HepG2 (cell line): ENCODE results near the gene FEM1C. TPM values are rescaled to one million over a fixed set of nuclear protein-coding genes. Genes with fewer than 3 reads are reported as not detected.

Source experiments
- FOXJ3 ChIP-seq: sonication (generic); formaldehyde crosslinking; IDR thresholded peaks from 2 replicates; pipeline ENCODE4 v1.4.0; 2020; ENCODE audit warnings: missing genetic modification reagents, mild to moderate bottlenecking, borderline replicate concordance
- KDM4B ChIP-seq: sonication (generic); formaldehyde crosslinking; IDR thresholded peaks from 2 replicates; pipeline ENCODE4 v1.4.0; 2020; ENCODE audit warnings: missing genetic modification reagents
- MATR3 ChIP-seq: sonication (generic); formaldehyde crosslinking; IDR thresholded peaks from 2 replicates; pipeline ENCODE4 v1.4.0; 2020; ENCODE audit warnings: missing genetic modification reagents
- NPAS2 ChIP-seq: sonication (generic); formaldehyde crosslinking; IDR thresholded peaks from 2 replicates; pipeline ENCODE4 v1.8.0; 2022; ENCODE audit warnings: mild to moderate bottlenecking, missing genetic modification reagents, borderline replicate concordance
- ZBTB33 ChIP-seq: sonication (generic); formaldehyde crosslinking; IDR thresholded peaks from 2 replicates; pipeline ENCODE4 v1.4.0; 2020; ENCODE audit warnings: missing genetic modification reagents
- ZHX2 ChIP-seq, 2 experiments: sonication (generic) in 1 of 2; formaldehyde crosslinking in 1 of 2; IDR thresholded peaks; 2 replicates each; pipeline versions ENCODE4 v1.6.1 to v1.9.0; 2014 to 2022; ENCODE audit warnings: antibody characterized with exemption in 1 of 2, borderline replicate concordance in 1 of 2, inconsistent platforms in 1 of 2, low read depth in 1 of 2, missing genetic modification reagents in 1 of 2
- ZKSCAN8 ChIP-seq: IDR thresholded peaks from 2 replicates; pipeline ENCODE4 v1.6.1; 2016; ENCODE audit warnings: borderline replicate concordance, missing genetic modification reagents, missing compliant biosample characterization
- ZNF367 ChIP-seq: sonication (generic); formaldehyde crosslinking; IDR thresholded peaks from 2 replicates; pipeline ENCODE4 v1.4.0; 2020; ENCODE audit warnings: missing genetic modification reagents, borderline replicate concordance
- ZNF761 ChIP-seq: sonication (generic); formaldehyde crosslinking; conservative IDR thresholded peaks from 2 replicates; pipeline ENCODE4 v1.4.0; 2020; ENCODE audit warnings: mild to moderate bottlenecking, missing genetic modification reagents
- ZUFSP ChIP-seq: sonication (generic); formaldehyde crosslinking; IDR thresholded peaks from 2 replicates; pipeline ENCODE4 v1.9.0; 2021; ENCODE audit warnings: missing genetic modification reagents, mild to moderate bottlenecking, borderline replicate concordance
- polyA plus RNA-seq, 8 experiments: library from polyadenylated mRNA; depleted of rRNA in 3 of 8; stranded (reverse) in 7 of 8; unstranded in 1 of 8; fragments of >200 nt; fragmentation: Illumina TruSeq in 4 of 8; extraction: Trizol in 4 of 8; gene quantifications; 2 replicates each; pipeline versions ENCODE4 v1.2.1 to v1.2.3, GENCODE V29; 2011 to 2016; ENCODE audit warnings: low read depth in 4 of 8, missing spikeins in 1 of 8, mixed read lengths in 1 of 8; ENCODE audit not compliant: insufficient read depth in 1 of 8
- total RNA-seq, 5 experiments: library from RNA; depleted of rRNA; stranded (reverse); fragments of >200 nt; fragmentation: Illumina TruSeq; extraction: Trizol; gene quantifications; 2 replicates each; pipeline ENCODE4 v1.2.3, GENCODE V29; 2016; ENCODE audit warnings: low read depth in 1 of 5

The FEM1C gene
- total and polyA plus RNA-seq, 2 of the 13 experiments (the other 11 are each of a cell fraction or from before 2014, with no cell fraction given), result 5.5 to 8.3 TPM

- peak; percentile 35; the same call in 1 of the 2 replicates for TF ChIP-seq ZHX2 (IDR thresholded peaks at IDR 0.05; ENCODE audit: low read depth)
- no peak for TF ChIP-seq ZHX2 (CRISPR knock-in tag; IDR thresholded peaks at IDR 0.05; ENCODE audit: borderline replicate concordance)
- no peak for TF ChIP-seq NPAS2 (CRISPR knock-in tag)
- TF ChIP-seq ZNF761 (CRISPR knock-in tag), result no peak; the same call in 1 of the 2 replicates
- TF ChIP-seq ZBTB33, result no peak
- TF ChIP-seq ZKSCAN8 (CRISPR knock-in tag), result 0 out of 2 replicates have a peak, but pooled peaks have one; percentile 47
- no peak for TF ChIP-seq ZNF367 (CRISPR knock-in tag)
- TF ChIP-seq FOXJ3 (CRISPR knock-in tag), result no peak
- no peak for TF ChIP-seq ZUFSP
- TF ChIP-seq KDM4B, result peak; percentile 29; the same call in 1 of the 2 replicates
- no peak for TF ChIP-seq MATR3 (CRISPR knock-in tag)
These were observed at the start of gene FEM1C (continued) for GRCh38 chr5:115544436-115545350.
